H7 (cell line): ENCODE measurements around the gene ARHGAP30. TPM values are rescaled to one million over a fixed set of nuclear protein-coding genes. Genes with fewer than 3 reads are reported as not detected.
"Not testable (repeated sequence)": the region's sequence is repeated elsewhere in the genome, so short reads cannot be mapped to it uniquely, and the experiment has no call there.

Source experiments
- DNase-seq: peaks from one replicate; pipeline ENCODE4 v3.0.0; 2012
- H3K27me3 ChIP-seq: 2 replicates; pipeline ENCODE4 v1.6.0; 2011; ENCODE audit warnings: mild to moderate bottlenecking, low read length; ENCODE audit not compliant: control insufficient read depth, insufficient read depth
- H3K36me3 ChIP-seq: replicated peaks from 2 replicates; pipeline ENCODE4 v1.5.1; 2011; ENCODE audit warnings: low read length; ENCODE audit not compliant: control insufficient read depth, insufficient read depth
- H3K4me3 ChIP-seq: 2 replicates; pipeline ENCODE4 v1.5.1; 2011; ENCODE audit warnings: low read depth, mild to moderate bottlenecking, control low read depth, low read length, moderate library complexity; ENCODE audit not compliant: insufficient read depth
- total RNA-seq: library from RNA; depleted of rRNA; stranded (reverse); fragments of >200 nt; shearing (Covaris generic); gene quantifications from 2 replicates; pipeline ENCODE4 v1.2.3, GENCODE V29; 2014

Gene ARHGAP30
- total RNA-seq, 1 experiment from 2014 or later, result not detected

DNA sequence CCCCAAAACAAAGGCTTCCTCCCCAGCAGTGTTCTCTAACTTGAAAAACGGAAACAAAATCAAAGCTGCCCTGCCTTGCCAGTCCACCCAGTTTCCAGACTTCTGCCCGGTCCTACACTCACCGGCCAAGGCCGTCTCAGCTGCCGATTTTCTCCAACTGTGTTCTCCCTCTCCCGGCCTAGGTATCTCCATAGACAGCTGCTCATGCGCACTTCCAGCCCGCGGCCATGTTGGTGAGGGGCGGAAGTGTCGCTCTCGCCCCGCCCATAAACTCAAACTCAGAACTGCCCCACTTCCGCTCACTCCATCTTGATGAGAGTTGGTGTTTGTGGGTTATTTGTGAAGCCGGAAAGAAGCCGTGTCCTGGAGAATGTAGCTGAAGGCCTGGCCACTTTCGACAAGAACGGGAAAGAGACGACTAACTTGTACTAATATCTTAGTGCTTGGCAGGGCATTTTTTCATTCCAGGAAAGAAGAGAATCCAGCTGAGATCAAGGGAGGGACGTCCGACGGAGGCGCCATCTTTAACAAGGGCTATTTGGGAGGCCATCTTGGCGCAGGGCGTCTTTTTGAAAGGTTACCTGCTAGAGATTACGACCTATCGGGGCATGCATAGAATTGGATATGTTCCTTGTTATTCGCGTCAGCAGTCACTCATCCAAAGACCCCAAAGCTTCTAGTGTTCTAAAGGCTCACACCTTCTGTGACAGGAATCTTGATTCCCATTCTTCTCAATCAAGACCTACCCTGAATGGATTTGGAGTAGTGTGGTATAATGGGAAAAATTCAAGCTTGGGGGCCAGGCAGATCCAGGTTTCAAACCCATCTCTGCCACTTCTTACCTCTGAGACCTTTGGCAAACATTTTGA, 23.7 kb downstream of the ARHGAP30 start, which contains the start of gene USF1:
Gene USF1 (minus strand): TSS at position 242 of the 869 bp plus-strand sequence. CDS start 2,702 bp downstream, outside the sequence.
- peak; percentile 95 for DNase-seq
- Histone ChIP-seq H3K4me3 (peak within 1 kb of the TSS; percentile 95), H3K36me3 (peaks cover 8% of the 10 kb centered on the region), H3K27me3 (peaks cover 2% of the 10 kb centered on the region; the same call in 1 of the 2 replicates)

- DNase-seq, result peak; percentile 82
- Histone ChIP-seq H3K27me3 (peaks cover 2% of the 10 kb centered on the region; the same call in 1 of the 2 replicates), H3K36me3 (peaks cover 15% of the 10 kb centered on the region), H3K4me3 (peak overlapping the region; percentile 95)
Measured at GRCh38 chr1:161044908-161045735, 24.6 kb downstream of the ARHGAP30 start.

- Histone ChIP-seq H3K36me3 (peaks cover 21% of the 10 kb centered on the region), H3K27me3 (peaks cover 2% of the 10 kb centered on the region; the same call in 1 of the 2 replicates), H3K4me3 (peak overlapping the region; percentile 95)
- DNase-seq, result no peak
Measured at GRCh38 chr1:161044535-161044907, 25.2 kb downstream of the ARHGAP30 start.

DNA sequence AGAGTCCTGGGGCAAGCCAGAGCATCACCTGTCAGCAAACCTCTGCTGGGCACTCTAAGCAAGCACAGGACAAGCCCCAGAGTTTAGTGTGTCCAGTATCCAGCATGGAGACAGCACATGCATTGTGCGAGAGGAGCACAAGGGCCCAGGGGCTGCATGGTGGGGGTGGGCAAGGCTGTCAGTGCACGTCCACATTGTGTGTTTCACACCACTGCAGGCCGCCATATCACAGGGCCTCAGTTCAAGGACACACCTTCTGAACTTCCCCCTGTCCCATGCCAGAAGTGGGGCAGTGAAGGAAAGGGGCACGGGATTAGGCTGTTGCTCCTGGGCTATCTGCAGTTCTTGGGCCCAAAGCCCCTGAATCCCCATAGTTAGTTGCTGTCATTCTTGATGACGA, 30.1 kb downstream of the ARHGAP30 start:
- Histone ChIP-seq H3K36me3 (peaks cover 23% of the 10 kb centered on the region), H3K27me3 (no peaks in the 10 kb centered on the region), H3K4me3 (no peak overlapping the region)
- DNase-seq, result no peak

- Histone ChIP-seq H3K36me3 (peaks cover 23% of the 10 kb centered on the region), H3K27me3 (no peaks in the 10 kb centered on the region), H3K4me3 (peak overlapping the region; percentile 90)
- DNase-seq, result no peak
Measured at GRCh38 chr1:161039154-161039545, 30.5 kb downstream of the ARHGAP30 start.

- Histone ChIP-seq H3K36me3 (peaks cover 23% of the 10 kb centered on the region), H3K4me3 (peak within 1 kb of the TSS; percentile 90), H3K27me3 (no peaks in the 10 kb centered on the region)
- DNase-seq, result peak; percentile 92
Measured at GRCh38 chr1:161038523-161039153, 31.1 kb downstream of the ARHGAP30 start, which contains the start of gene TSTD1. TSS of gene TSTD1 (minus strand) at chr1:161038964. CDS start at chr1:161038889, 75 bp downstream.

- H3K36me3 ChIP-seq, result peaks cover 23% of the 10 kb centered on the region
- no peaks in the 10 kb centered on the region for H3K27me3 ChIP-seq
- peak; percentile 51 for DNase-seq
- peak overlapping the region; percentile 90 for H3K4me3 ChIP-seq
Measured at GRCh38 chr1:161037661-161038522, 31.8 kb downstream of the ARHGAP30 start.

GRCh38 chr1:161033751-161034150, 35.9 kb downstream of the ARHGAP30 start:
- DNase-seq, result no peak
- Histone ChIP-seq H3K36me3 (no peaks in the 10 kb centered on the region; the same call in 1 of the 2 replicates), H3K27me3 (no peaks in the 10 kb centered on the region), H3K4me3 (no peak overlapping the region)

GRCh38 chr1:161032409-161032808, 37.3 kb downstream of the ARHGAP30 start:
- Histone ChIP-seq H3K27me3 (no peaks in the 10 kb centered on the region), H3K4me3 (no peak overlapping the region), H3K36me3 (no peaks in the 10 kb centered on the region; the same call in 1 of the 2 replicates)
- no peak for DNase-seq

- H3K4me3 ChIP-seq, result no peak overlapping the region
- DNase-seq, result no peak
- H3K27me3 ChIP-seq, result no peaks in the 10 kb centered on the region
- H3K36me3 ChIP-seq, result no peaks in the 10 kb centered on the region
Measured at GRCh38 chr1:161031874-161032273, 37.8 kb downstream of the ARHGAP30 start.

GRCh38 chr1:161029466-161029865, 40.2 kb downstream of the ARHGAP30 start:
- not testable (repeated sequence) for H3K36me3 ChIP-seq, H3K27me3 ChIP-seq, H3K4me3 ChIP-seq, DNase-seq

DNA sequence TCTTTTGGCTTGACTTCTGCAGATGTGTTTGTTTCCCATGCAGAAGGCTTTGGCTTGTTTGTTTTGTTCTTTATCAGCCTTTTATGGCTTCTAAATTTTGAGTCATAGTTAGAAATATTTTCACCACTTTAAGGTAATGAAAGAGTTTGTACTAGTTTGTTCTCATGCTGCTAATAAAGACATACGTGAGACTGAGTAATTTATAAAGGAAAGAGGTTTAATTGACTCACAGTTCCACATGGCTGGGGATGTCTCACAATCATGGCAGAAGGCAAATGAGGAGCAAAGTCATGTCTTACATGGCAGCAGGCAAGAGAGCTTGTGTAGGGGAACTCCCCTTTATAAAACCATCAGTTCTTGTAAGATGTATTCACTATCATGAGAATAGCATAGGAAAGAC, 42.7 kb downstream of the ARHGAP30 start:
- H3K4me3 ChIP-seq, H3K27me3 ChIP-seq, DNase-seq, H3K36me3 ChIP-seq: not testable (repeated sequence)

- DNase-seq, H3K36me3 ChIP-seq, H3K4me3 ChIP-seq, H3K27me3 ChIP-seq: not testable (repeated sequence)
Measured at GRCh38 chr1:161022432-161022831, 47.3 kb downstream of the ARHGAP30 start.
